HEK293 (cell line): ENCODE data around the gene SHROOM3.

Source experiments
- BCL11A ChIP-seq: fragments of 450-650 bp; formaldehyde crosslinking; IDR thresholded peaks from 2 replicates; pipeline ENCODE4 v1.5.1; 2016; ENCODE audit warnings: low read depth, missing biosample characterization, missing genetic modification characterization
- BCL11B ChIP-seq: fragments of 450-650 bp; formaldehyde crosslinking; IDR thresholded peaks from 2 replicates; pipeline ENCODE4 v1.5.1; 2016; ENCODE audit warnings: low read depth, missing biosample characterization, missing genetic modification characterization
- CTCF ChIP-seq: fragments of 450-650 bp; formaldehyde crosslinking; IDR thresholded peaks from 2 replicates; pipeline ENCODE4 v1.5.1; 2016; ENCODE audit warnings: missing biosample characterization, missing genetic modification characterization
- PRDM6 ChIP-seq: fragments of 450-650 bp; formaldehyde crosslinking; IDR thresholded peaks from 2 replicates; pipeline ENCODE4 v1.5.1; 2017; ENCODE audit warnings: missing biosample characterization, missing genetic modification characterization
- REST ChIP-seq: fragments of 450-650 bp; formaldehyde crosslinking; IDR thresholded peaks from 2 replicates; pipeline ENCODE4 v1.5.1; 2016; ENCODE audit warnings: missing biosample characterization, missing genetic modification characterization
- TCF7L2 ChIP-seq: IDR thresholded peaks from 2 replicates; pipeline ENCODE4 v1.6.1; 2011; ENCODE audit warnings: low read depth, mild to moderate bottlenecking, inconsistent platforms, low read length, moderate library complexity, borderline replicate concordance
- ZBTB17 ChIP-seq: fragments of 450-650 bp; formaldehyde crosslinking; IDR thresholded peaks from 2 replicates; pipeline ENCODE4 v1.5.1; 2016; ENCODE audit warnings: missing biosample characterization, missing genetic modification characterization
- ZNF174 ChIP-seq: fragments of 450-650 bp; formaldehyde crosslinking; IDR thresholded peaks from 2 replicates; pipeline ENCODE4 v1.5.0; 2017; ENCODE audit warnings: missing biosample characterization, mild to moderate bottlenecking, missing genetic modification characterization
- ZNF76 ChIP-seq: fragments of 450-650 bp; formaldehyde crosslinking; IDR thresholded peaks from 2 replicates; pipeline ENCODE4; 2016; ENCODE audit warnings: low read depth, missing biosample characterization, missing genetic modification characterization, borderline replicate concordance
- ZNF777 ChIP-seq: fragments of 450-650 bp; formaldehyde crosslinking; IDR thresholded peaks from 2 replicates; pipeline ENCODE4 v1.5.1; 2017; ENCODE audit warnings: missing biosample characterization, missing genetic modification characterization, borderline replicate concordance
- ZNF792 ChIP-seq: fragments of 450-650 bp; formaldehyde crosslinking; IDR thresholded peaks from 2 replicates; pipeline ENCODE4 v1.5.1; 2016; ENCODE audit warnings: missing biosample characterization, missing genetic modification characterization

- TF ChIP-seq TCF7L2 (no peak), PRDM6 (no peak), BCL11B (tag by site-specific recombination) (no peak), ZNF792 (tag by site-specific recombination) (no peak), BCL11A (tag by site-specific recombination) (no peak), CTCF (tag by site-specific recombination) (no peak), ZNF174 (tag by site-specific recombination) (no peak), REST (tag by site-specific recombination) (peak; percentile 69; the same call in 1 of the 2 replicates), ZNF76 (no peak), ZBTB17 (no peak), ZNF777 (tag by site-specific recombination) (no peak)
Observed at GRCh38 chr4:76388160-76388908, 46.7 kb upstream of the SHROOM3 start.
